Left hindlimb (tissue), 1 donor: ENCODE results near the gene XPNPEP1.

Experiments used
- DNase-seq: peaks from one replicate; pipeline ENCODE4 v3.0.0-alpha.2; 2018

Gene XPNPEP1

DNA sequence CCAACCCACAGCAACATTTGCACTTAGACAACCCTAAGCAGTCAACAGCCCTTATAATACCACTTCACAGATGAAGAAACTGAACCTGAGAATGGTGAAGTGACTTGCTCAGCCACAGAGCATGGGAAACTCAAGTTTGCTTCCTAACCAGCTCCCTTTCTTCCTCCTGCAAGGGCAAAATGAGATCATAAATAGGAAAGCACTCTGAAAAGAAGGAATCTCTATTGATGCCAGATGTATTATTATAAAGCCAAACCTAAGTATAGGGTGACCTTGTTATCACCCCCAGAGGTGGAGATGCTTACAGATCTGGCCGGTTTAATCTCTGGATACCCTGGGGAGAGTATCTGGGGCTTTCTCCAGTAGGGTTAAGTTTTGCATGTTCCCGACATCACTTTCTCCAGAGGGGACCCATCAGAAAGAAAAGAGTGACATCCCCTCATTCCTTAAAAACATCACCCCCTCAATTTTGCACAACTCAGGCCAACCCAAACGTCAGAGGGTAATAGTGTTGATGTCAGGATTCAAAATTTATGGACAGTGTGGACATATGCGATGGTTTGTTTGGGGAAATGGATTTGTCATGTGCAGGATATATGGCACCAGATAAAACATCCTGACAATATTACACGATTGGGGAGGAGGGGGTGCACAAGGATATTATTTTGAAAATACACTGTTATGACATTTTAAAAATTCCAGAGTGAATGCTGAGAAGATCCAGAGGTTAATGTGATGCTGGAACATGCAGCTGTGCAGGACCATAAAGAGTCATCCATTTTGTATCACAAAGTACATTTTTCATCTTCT lies 24.0 kb upstream of the XPNPEP1 start:
- DNase-seq: no peak

- no peak for DNase-seq
Measured at GRCh38 chr10:109946680-109947079, 23.4 kb upstream of the XPNPEP1 start.

GRCh38 chr10:109945473-109946177 lies 22.3 kb upstream of the XPNPEP1 start:
- DNase-seq: no peak

GRCh38 chr10:109944613-109945012 lies 21.3 kb upstream of the XPNPEP1 start:
- DNase-seq: no peak

DNA sequence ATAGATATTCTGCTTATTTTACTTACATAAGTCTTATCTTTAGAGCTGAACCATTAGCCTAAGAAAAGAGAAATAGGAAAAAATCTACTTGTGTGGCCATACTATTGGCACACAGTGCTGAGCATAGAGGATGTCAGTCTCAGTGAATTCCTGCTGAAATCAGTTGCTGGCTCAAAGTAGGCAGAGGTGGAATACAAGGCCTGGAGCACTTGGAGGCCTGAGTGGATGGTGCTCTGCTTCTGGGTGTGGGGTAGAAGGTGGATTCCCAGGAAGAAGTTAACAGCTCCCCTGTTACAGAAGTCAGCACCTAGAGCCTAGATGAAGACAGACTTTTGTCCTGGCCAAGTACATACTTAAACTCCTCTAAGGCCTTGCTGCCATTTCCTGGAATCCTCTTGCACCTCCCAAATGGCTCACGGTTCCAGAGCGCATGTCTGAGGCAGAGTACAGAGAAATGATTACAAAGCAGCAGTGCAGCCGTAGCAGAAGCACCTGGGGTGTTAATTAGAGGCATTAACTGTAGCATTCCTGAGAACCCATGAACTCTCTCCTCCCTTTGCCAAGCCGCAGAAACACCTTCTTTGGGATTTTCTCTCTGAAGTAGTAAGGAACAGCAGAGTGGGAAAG lies 18.0 kb upstream of the XPNPEP1 start:
- DNase-seq: no peak

- no peak for DNase-seq
Measured at GRCh38 chr10:109940553-109940952, 17.2 kb upstream of the XPNPEP1 start.

GRCh38 chr10:109940117-109940516 lies 16.8 kb upstream of the XPNPEP1 start:
- no peak for DNase-seq

DNA sequence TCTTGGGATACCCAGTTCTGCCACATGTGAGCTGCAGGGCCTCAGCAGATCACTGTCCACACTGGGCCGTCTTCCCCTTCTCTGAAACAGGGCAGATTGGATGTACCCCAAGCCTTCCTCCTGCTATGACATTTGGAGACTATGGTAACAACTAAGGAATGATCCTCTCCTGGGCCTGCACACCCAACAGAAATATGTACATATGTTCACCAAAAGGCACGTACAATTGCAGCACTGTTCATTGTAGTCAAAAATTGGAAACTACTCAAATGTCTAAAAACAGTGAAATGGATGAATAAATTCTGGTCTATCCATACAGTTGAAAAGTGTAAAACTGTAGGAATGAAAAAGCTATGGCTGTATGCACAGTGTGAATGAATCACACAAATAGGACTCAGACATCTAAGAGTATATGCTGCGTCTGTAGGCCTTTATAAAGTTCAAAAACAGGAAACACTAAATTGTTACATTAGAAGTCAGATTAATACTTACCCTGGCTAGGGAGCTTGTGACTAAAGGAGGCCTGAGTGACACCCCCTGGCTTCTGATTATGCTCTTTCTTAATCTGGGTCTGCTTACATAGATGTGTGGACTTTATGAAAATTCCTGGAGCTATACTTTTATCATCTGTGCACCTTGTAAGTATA lies 16.1 kb upstream of the XPNPEP1 start:
- no peak for DNase-seq

DNA sequence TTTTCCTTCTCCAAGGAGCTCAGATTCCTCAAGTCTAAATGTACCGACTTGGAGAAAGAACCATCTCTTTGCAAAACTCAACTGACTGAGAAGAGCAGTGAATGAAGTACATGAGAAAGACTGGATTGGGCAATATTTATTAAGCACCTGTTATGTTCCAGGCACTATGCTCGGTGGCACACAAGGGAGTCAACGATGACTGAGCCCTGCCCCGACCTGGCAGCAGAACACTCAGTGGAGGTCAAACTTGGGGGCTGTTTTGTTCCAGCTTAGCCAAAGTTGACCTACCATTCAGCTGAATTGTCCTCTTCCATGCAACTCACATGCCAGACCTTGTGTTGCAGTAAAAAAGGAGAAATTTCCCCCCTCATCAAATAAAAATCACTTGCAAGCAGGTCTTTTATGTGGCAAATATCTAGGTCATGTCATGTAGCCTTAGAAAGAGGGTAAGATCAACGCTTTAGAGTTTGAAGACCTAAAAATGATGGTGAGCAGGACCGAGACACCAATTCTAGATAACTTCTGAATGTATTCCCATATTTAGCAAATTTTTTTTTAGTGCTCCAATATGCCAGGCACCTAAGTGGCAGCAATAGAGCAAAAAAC lies 14.3 kb upstream of the XPNPEP1 start:
- no peak for DNase-seq

DNA sequence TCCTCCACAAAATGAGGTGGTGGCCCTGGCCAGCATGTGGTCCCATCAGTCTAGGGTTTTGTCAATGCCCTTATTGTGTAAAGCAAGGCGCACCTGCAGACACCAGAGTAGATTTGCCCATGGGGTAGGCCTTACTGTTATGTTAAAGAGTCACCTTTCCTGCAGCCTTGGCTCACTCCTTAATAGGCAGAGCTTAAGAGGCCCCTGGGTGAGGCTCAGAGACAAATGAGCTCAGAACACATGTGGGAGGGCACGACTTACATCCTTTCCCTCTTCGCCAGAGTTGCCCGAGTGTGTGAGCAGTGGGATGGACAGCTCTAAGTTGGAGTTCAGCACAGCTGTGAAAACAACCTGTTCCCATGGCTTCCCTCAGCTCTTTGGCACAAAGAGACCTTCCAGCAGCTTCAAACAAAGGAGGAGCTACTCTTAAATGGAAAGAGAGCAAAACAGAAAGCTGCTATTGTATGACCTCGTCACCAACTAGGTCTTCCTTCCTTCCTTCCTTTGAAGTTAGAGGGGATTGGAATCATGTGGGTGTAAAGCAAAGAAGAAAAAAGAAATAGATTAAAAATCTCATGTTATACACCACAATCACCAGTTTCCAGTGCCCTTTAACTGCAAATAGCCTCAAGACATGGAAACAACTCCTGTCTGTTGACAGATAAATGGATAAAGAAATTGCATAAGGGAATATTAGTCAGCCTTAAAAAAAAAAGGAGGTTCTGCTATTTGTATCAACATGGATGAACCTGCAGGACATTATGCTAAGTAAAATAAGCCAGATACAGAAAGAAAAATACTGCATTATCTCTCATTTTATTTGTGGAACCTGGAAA lies 11.9 kb upstream of the XPNPEP1 start:
- peak; percentile 58 for DNase-seq

DNA sequence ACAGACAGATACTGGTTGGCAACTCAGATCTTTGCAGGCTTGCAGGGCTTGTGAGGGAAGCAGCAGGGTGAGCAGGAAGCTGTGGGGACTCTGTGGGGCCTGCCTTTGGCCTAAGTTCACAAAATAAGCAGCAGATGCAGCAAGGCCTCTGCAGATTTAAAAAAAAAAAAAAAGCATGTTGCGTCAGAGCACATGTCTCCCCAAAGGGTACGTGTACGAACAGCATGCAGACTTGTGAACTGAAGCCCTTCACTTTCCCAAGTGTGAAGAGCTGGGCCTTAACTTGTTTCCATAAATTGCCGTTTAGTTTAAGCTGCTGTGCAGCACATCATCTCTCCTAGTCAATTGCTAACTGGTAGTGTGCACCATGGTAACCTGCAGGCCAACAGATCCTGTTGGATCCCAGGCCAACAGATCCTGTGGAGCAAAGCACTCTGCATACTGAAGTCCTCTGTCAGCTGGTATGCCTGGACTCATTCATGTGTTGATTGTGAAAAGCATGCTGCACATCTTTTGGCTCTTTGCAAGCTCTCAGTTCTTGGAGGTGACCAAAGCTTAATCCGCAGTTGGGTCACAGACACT lies 10.8 kb upstream of the XPNPEP1 start:
- no peak for DNase-seq

GRCh38 chr10:109932968-109933367 lies 9.7 kb upstream of the XPNPEP1 start:
- no peak for DNase-seq

DNA sequence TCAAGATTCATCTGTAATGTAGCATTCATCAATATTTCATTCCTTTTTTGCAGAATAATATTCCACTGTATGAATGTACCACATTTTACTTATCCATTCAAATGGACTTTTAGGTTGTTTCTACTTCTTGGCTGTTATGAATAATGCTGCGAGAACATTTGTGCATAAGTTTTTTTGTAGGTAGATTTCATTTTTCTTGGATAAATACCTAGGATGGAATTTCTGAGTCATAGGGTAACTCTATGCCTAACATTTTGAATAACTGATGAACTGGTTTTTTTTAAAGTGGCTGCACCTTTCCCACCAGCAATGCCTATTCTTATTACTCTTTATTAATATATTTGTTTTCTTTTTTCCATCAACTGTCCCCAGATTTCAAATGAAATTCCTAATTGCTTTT lies 9.1 kb upstream of the XPNPEP1 start:
- no peak for DNase-seq

DNA sequence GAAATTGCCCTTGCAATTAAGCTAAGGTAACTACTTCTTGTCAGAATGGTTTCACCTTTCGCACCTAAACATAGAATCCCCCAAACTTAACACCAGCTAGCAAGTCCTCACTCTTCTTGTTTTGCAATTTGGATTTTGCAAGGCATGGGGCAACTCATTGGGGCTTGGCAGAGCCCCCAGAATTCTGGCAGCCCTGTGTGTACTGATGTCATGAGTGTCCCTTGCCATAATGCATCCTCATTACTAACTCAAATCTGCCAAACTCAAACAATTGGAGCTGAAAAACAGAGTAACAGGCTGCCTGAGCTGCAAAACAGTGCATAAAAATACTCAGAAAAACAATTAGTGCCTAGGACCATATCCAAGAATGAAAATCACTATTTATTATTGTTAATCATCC lies 7.9 kb upstream of the XPNPEP1 start:
- no peak for DNase-seq

DNA sequence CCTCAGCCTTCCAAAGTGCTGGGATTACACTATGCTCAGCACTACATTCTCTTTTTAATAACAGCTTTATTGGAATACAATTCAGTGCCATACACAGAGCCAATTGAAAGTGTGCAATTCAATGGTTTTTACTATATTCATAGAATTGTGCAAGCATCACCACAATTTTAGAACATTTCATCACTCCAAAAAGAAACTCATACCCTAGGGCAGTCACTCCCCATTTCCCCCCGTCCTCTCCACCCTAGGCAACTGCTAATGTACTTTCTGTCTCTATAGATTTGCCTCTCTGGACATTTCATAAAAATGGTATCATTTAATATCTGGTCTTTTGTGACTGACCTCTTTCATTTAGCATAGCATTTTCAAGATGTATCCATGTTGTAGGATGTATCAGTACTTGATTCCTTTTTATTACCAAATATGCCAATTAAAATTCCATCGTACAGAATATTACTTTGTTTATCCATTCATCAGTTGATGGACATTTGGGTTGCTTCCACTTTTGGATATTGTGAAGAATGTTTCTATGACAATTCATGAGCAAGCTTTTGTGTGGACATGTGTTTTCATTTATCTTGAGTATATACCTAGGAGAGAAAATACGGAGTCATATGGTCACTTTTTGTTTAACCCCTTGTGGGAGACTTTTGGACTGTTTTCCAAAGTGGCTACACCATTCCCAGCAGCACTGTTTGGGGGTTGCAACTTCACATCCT lies 6.3 kb upstream of the XPNPEP1 start:
- DNase-seq: no peak

DNA sequence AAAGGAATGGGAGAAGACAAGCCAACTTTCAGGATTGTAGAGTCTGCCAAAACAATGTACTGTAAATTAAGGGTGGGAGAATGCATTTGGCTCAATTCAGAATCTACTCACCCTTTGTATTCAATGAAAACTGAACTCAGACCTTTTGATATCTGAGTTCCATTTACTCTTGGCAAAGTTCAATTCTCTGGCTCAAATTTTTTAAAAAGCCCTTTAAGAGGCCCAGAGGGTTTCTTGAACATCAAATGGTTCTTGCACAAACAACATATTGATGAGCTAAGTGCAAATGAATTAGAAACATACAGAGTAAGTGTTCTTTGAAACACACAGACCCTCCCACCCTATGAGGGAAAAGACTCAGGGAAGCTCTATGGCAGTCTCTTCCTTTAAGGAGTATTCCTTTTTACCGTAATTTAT lies 5.2 kb upstream of the XPNPEP1 start:
- no peak for DNase-seq

DNA sequence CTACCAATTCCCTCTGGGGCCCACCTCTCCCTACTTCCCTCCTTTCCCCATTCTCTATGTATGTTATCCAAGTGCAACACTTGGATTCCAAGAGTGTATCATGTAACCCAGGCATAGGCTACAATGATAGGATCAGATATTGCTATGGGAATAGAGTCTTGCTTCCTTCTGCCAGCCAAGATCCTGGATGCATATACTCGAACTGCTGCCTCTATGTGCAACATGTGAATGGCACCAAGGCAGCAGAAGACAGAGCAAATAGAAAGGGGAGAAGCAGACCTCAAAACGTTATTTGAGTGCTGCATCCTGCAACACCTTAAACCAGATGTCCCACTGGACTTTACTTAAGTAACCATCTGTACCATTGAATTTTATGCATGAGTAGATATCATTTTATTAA lies 3.5 kb upstream of the XPNPEP1 start:
- no peak for DNase-seq

GRCh38 chr10:109926061-109926745 lies 2.9 kb upstream of the XPNPEP1 start:
- no peak for DNase-seq

DNA sequence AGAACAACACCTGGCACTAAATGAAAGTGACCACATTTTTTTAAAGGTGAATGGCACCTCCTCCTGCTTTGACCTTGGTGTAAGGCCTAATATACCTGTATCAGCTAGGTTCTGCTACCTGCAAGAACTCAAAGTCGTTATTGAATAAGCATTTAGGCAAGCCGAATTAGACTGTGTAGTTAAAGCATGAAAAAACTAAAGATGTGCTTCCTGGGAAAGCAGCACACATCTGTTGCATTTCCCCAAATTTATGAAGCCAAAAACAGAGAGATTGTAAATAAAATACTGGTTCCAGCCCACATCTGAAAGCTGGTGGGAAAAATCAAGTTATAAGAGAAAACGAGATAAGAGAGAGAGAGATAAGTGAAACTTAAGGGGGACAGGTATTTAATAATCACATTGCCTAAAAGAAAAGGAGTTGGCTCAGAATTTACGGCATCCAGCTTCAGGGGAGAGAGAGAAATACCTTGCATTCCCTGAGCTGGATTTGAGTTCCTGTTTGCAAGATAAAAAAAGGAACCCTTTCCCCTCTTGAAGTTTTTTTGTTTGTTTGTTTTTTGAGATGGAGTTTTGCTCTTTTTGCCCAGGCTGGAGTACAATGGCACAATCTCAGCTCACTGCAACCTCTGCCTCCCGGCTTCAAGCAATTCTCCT lies 1.8 kb upstream of the XPNPEP1 start:
- DNase-seq: no peak

DNA sequence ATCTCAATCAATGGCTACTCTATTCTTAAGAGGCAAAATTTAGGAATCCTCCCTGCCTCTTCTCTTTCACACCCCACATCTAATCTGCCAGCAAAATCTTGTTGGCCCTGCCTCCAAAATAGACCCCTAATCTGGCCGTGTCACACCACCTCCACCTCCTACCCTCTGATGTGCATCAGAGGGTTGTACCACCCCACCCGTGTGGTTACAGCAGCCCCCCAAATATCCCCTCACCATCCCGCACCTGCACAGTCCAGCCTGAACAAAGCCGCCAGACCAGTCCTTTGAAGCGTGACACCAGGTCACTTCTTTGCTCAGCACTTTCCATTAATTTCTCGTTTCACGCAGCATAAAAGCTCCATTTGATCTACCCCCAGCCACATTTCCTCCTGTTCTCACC lies 776 bp upstream of the XPNPEP1 start:
- no peak for DNase-seq
